Neural cell (in vitro differentiated cells): ENCODE results near the gene COPS9.

Experiments
- CTCF ChIP-seq: fragments of 450-650 bp; IDR thresholded peaks from 2 replicates; pipeline ENCODE4 v1.5.1; 2014; ENCODE audit warnings: antibody characterized with exemption, mild to moderate bottlenecking, moderate library complexity; ENCODE audit not compliant: poor library complexity, severe bottlenecking
- EZH2 ChIP-seq: fragments of 200-600, 300-800 bp; shearing (Covaris generic), sonication (generic); IDR thresholded peaks from 2 replicates; pipeline ENCODE4 v1.6.1; 2014; ENCODE audit warnings: antibody characterized with exemption, low read length, borderline replicate concordance, mild to moderate bottlenecking; ENCODE audit not compliant: insufficient read depth, poor library complexity, severe bottlenecking
- MXI1 ChIP-seq: fragments of 450-650 bp; conservative IDR thresholded peaks from 2 replicates; pipeline ENCODE4 v1.6.1; 2014; ENCODE audit warnings: antibody characterized with exemption, mild to moderate bottlenecking; ENCODE audit not compliant: poor library complexity, severe bottlenecking
- SMC3 ChIP-seq: fragments of 450-650 bp; conservative IDR thresholded peaks from 2 replicates; pipeline ENCODE4 v1.6.1; 2014; ENCODE audit warnings: antibody characterized with exemption, mild to moderate bottlenecking, moderate library complexity; ENCODE audit not compliant: poor library complexity

GRCh38 chr2:240129731-240130392 is 6.2 kb downstream of the COPS9 start:
- TF ChIP-seq EZH2: no peak
- no peak for TF ChIP-seq CTCF
- no peak for TF ChIP-seq SMC3
- no peak for TF ChIP-seq MXI1
